ENCODE results near the gene ZBTB7C.

ZBTB7C gene

DNA sequence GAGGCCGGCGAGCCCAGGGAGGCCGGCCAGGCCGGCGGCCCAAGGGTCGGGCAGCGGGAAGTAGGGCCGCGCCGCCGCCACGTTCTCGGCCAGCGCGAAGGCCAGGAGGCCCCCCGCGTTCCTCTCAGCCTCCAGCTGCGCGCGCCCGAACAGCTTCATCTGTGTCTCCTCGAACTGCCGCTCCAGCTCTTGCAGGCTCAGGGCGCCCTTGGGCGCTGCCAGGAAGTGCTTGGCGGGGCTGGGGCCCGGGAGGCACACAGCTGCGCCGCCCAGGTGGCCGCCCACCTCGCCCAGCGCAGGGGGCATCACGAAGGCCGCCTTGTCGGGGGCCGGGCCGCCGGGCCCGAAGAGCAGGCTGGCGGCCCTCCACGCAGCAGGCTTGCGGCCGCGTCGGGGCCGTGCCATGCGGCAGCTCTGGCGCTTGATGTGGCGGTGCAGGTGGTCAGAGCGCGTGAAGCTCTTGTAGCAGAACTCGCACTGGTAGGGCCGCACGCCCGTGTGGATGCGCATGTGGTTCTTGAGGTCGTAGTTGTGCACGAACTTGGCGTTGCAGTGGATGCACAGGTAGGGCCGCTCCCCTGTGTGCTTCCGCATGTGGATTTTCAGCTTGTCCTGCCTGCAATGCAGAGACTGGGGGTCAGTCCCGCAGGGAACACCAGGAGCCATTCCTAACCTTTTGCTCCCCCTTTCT lies 379.7 kb downstream of the ZBTB7C start:
- no peak for TF ChIP-seq EZH2 (IDR thresholded peaks at IDR 0.05; ENCODE audit: borderline replicate concordance, low read depth, low read length, severe bottlenecking)
- TF ChIP-seq, protein P1, sequence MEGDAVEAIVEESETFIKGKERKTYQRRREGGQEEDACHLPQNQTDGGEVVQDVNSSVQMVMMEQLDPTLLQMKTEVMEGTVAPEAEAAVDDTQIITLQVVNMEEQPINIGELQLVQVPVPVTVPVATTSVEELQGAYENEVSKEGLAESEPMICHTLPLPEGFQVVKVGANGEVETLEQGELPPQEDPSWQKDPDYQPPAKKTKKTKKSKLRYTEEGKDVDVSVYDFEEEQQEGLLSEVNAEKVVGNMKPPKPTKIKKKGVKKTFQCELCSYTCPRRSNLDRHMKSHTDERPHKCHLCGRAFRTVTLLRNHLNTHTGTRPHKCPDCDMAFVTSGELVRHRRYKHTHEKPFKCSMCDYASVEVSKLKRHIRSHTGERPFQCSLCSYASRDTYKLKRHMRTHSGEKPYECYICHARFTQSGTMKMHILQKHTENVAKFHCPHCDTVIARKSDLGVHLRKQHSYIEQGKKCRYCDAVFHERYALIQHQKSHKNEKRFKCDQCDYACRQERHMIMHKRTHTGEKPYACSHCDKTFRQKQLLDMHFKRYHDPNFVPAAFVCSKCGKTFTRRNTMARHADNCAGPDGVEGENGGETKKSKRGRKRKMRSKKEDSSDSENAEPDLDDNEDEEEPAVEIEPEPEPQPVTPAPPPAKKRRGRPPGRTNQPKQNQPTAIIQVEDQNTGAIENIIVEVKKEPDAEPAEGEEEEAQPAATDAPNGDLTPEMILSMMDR (IDR thresholded peaks at IDR 0.05; ENCODE audit: borderline replicate concordance, extremely low read depth, low read length, poor library complexity, severe bottlenecking): no peak
- H3K4me1 ChIP-seq (ENCODE audit: insufficient read depth, low read length): no peaks in the 10 kb centered on the region
- no peak overlapping the region for H3K27ac ChIP-seq (ENCODE audit: low read length)
- peaks cover 3% of the 10 kb centered on the region; the same call in 1 of the 2 replicates for H4K20me1 ChIP-seq (ENCODE audit: insufficient read depth, low read length)
- ATAC-seq (ENCODE audit: insufficient read depth, low read depth) (no peak), DNase-seq (no peak)
- no peak overlapping the region for H3K9ac ChIP-seq (ENCODE audit: low read depth, low read length)
- no peaks in the 10 kb centered on the region for H3K36me3 ChIP-seq (ENCODE audit: insufficient read depth, low read length)
- no peak overlapping the region for H3K4me2 ChIP-seq (ENCODE audit: insufficient read depth, low read length)
- H3K9me3 ChIP-seq (ENCODE audit: insufficient read depth, low read length, severe bottlenecking): no peaks in the 10 kb centered on the region
- no peaks in the 10 kb centered on the region for H3K79me2 ChIP-seq (ENCODE audit: insufficient read depth, low read length)
- no peaks in the 10 kb centered on the region for H3K27me3 ChIP-seq (ENCODE audit: insufficient read depth, low read length, poor library complexity)
- H3K4me3 ChIP-seq (ENCODE audit: low read depth in 1 of 2, low read length in 2 of 2): no peak overlapping the region
- no peak overlapping the region for H2AFZ ChIP-seq (ENCODE audit: low read depth, low read length)

DNA sequence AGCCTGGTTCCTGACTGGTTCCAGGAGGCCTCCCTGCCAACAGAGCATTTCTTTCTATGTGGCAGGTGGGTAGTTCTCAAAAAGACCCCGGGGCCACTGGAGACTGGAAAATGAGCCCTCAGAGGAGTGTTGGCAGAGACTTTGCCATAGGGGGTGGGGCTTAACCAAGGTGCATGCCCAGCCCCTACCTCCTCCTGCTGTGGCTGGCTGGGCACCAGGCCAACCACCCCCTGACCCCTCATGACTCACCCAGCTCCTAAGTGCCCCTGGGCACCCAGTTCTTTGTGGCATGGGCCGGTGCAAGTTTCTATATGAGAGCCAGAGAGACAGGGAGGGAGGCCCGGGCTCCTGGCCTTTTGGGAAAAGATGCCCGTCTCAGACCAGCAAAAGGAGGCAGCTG lies 380.5 kb downstream of the ZBTB7C start:
- no peak overlapping the region for H3K4me2 ChIP-seq (ENCODE audit: insufficient read depth, low read length)
- H3K4me3 ChIP-seq (ENCODE audit: low read depth in 1 of 2, low read length in 2 of 2): no peak overlapping the region
- ATAC-seq (ENCODE audit: insufficient read depth, low read depth) (no peak), DNase-seq (no peak)
- H3K27me3 ChIP-seq (ENCODE audit: insufficient read depth, low read length, poor library complexity): no peaks in the 10 kb centered on the region
- no peak overlapping the region for H2AFZ ChIP-seq (ENCODE audit: low read depth, low read length)
- no peaks in the 10 kb centered on the region for H3K36me3 ChIP-seq (ENCODE audit: insufficient read depth, low read length)
- no peak overlapping the region for H3K27ac ChIP-seq (ENCODE audit: low read length)
- no peaks in the 10 kb centered on the region for H3K79me2 ChIP-seq (ENCODE audit: insufficient read depth, low read length)
- no peak overlapping the region for H3K9ac ChIP-seq (ENCODE audit: low read depth, low read length)
- no peaks in the 10 kb centered on the region for H3K4me1 ChIP-seq (ENCODE audit: insufficient read depth, low read length)
- no peak for TF ChIP-seq EZH2 (IDR thresholded peaks at IDR 0.05; ENCODE audit: borderline replicate concordance, low read depth, low read length, severe bottlenecking)
- TF ChIP-seq, protein P1 (IDR thresholded peaks at IDR 0.05; ENCODE audit: borderline replicate concordance, extremely low read depth, low read length, poor library complexity, severe bottlenecking): no peak
- no peaks in the 10 kb centered on the region for H3K9me3 ChIP-seq (ENCODE audit: insufficient read depth, low read length, severe bottlenecking)
- H4K20me1 ChIP-seq (ENCODE audit: insufficient read depth, low read length): peaks cover 3% of the 10 kb centered on the region; the same call in 1 of the 2 replicates

DNA sequence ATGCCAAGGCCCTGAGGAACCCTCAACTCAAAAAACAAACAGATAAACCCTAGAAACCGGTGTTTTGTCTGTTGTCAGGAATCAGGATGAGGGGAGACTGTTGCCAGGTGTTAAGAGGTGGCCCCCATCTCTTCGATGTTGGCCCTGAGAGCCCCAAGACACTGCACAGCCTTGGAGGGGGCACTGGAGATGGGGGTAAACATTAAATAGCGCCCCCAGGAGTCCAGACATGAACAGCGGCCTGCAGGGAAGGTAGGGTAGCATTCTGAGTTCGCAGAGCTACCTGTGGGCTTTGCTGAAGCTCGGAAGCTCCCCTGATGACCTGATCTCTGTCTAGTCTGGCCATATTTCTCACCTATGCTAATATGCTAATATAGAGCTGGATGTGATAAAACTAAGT lies 381.1 kb downstream of the ZBTB7C start:
- Histone ChIP-seq H3K27ac (ENCODE audit: low read length) (no peak overlapping the region), H3K4me2 (ENCODE audit: insufficient read depth, low read length) (no peak overlapping the region), H3K36me3 (ENCODE audit: insufficient read depth, low read length) (no peaks in the 10 kb centered on the region), H3K9me3 (ENCODE audit: insufficient read depth, low read length, severe bottlenecking) (no peaks in the 10 kb centered on the region), H3K4me1 (ENCODE audit: insufficient read depth, low read length) (no peaks in the 10 kb centered on the region), H3K9ac (ENCODE audit: low read depth, low read length) (no peak overlapping the region), H3K79me2 (ENCODE audit: insufficient read depth, low read length) (no peaks in the 10 kb centered on the region), H3K27me3 (ENCODE audit: insufficient read depth, low read length, poor library complexity) (no peaks in the 10 kb centered on the region), H2AFZ (ENCODE audit: low read depth, low read length) (no peak overlapping the region), H3K4me3 (ENCODE audit: low read depth in 1 of 2, low read length in 2 of 2) (no peak overlapping the region), H4K20me1 (ENCODE audit: insufficient read depth, low read length) (peaks cover 3% of the 10 kb centered on the region; the same call in 1 of the 2 replicates)
- DNase-seq (no peak), ATAC-seq (ENCODE audit: insufficient read depth, low read depth) (no peak)
- TF ChIP-seq, protein P1 (IDR thresholded peaks at IDR 0.05; ENCODE audit: borderline replicate concordance, extremely low read depth, low read length, poor library complexity, severe bottlenecking): peak; percentile 23
- no peak for TF ChIP-seq EZH2 (IDR thresholded peaks at IDR 0.05; ENCODE audit: borderline replicate concordance, low read depth, low read length, severe bottlenecking)
